Choroid plexus epithelial cell (primary cell): ENCODE measurements around the gene NOP9.
A peak's percentile ranks its signal among the peaks of the same experiment; 100 is the strongest.

ENCODE experiments used
- DNase-seq: peaks from one replicate; pipeline ENCODE4 v3.0.0-alpha.2; 2010; ENCODE audit warnings: low read depth
- H3K4me3 ChIP-seq: 2 replicates; pipeline ENCODE4 v1.5.1; 2011; ENCODE audit warnings: low read depth, mild to moderate bottlenecking, control low read depth, low read length, moderate library complexity
- CTCF ChIP-seq: conservative IDR thresholded peaks from 2 replicates; pipeline ENCODE4 v1.5.1; 2011; ENCODE audit warnings: low read depth, mild to moderate bottlenecking, control low read depth, inconsistent platforms, low read length, moderate library complexity

NOP9 gene

GRCh38 chr14:24290746-24291145 lies 8.9 kb upstream of the NOP9 start:
- H3K4me3 ChIP-seq: no peak overlapping the region
- DNase-seq: no peak
- no peak for TF ChIP-seq CTCF

GRCh38 chr14:24291446-24292117 lies 8.1 kb upstream of the NOP9 start:
- H3K4me3 ChIP-seq: no peak overlapping the region
- DNase-seq: no peak
- no peak for TF ChIP-seq CTCF

GRCh38 chr14:24292118-24292807 lies 7.4 kb upstream of the NOP9 start:
- no peak for DNase-seq
- no peak for TF ChIP-seq CTCF
- H3K4me3 ChIP-seq: no peak overlapping the region

- TF ChIP-seq CTCF: no peak
- H3K4me3 ChIP-seq: no peak overlapping the region
- no peak for DNase-seq
These were observed 6.1 kb upstream of the NOP9 start for GRCh38 chr14:24293525-24293924.

- peak; percentile 95 for DNase-seq
- TF ChIP-seq CTCF: peak; percentile 90
- H3K4me3 ChIP-seq: no peak overlapping the region
These were observed 3.1 kb upstream of the NOP9 start for GRCh38 chr14:24296341-24297157.

- TF ChIP-seq CTCF: peak; percentile 65
- peak; percentile 58 for DNase-seq
- H3K4me3 ChIP-seq: no peak overlapping the region
These were observed 2.3 kb upstream of the NOP9 start for GRCh38 chr14:24297190-24297964.
